ENCODE measurements around the gene FAM217A. TPM values are rescaled to one million over a fixed set of nuclear protein-coding genes. Genes with fewer than 3 reads are reported as not detected.

The FAM217A gene, protein sequence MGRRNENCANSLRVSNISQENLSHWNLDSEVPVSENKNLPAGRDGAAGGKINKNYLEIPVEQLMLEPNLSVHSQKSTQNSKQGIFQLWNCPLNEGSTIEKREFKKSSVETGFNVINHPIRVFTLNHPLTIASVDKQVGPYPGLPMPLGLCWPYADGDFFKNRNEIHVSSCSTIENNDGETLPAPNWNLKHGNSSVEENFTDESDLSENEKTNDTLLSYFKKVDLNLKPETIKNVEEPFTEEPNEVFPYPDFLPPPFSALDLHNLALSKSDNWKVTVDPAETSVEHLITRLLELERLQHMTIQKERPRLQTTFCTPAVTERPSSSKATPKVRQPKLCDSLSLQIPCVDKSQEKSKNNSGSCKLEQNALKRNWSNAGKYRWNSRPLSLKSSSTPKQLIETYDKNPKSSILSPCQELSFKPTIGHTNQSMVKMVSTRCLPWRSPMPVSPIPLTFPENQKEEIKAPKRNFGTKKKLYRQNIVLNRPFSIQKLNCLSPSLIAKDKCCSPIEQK
- not detected for total RNA-seq
- under 1 TPM in 1 of 3 donors, not detected in 2; 0.03 TPM for polyA plus RNA-seq

GRCh38 chr6:4078691-4079471 is at the start of gene FAM217A:
Gene FAM217A (minus strand): TSS chr6:4079137. CDS start chr6:4077414, 1,723 bp downstream.
- Histone ChIP-seq H3K27ac (no peak within 1 kb of the TSS), H3K36me3 (no peaks in the 10 kb centered on the region), H3K9me3 (no peaks in the 10 kb centered on the region), H3K4me1 (no peaks in the 10 kb centered on the region), H3K4me3 (peak within 1 kb of the TSS in 1 of 4 donors; percentile 20), H3K27me3 (peaks cover 0 to 19% (median 6%) of the 10 kb centered on the region in 3 donors)
- whole genome bisulfite sequencing, 2 donors, result 66 to 88% methylated on average over 91 of the region's 91 CpGs
- intact Hi-C loops (cut with DNase I), result no loop called here
- TF ChIP-seq POLR2A (IDR thresholded peaks at IDR 0.05) (no peak), CTCF (IDR thresholded peaks at IDR 0.05) (no peak), POLR2AphosphoS5 (IDR thresholded peaks at IDR 0.05) (no peak), EP300 (IDR thresholded peaks at IDR 0.05) (no peak)
- no peak for DNase-seq

- WGBS, 2 donors, result 60 to 63% methylated on average over 1 of the region's 1 CpG
- TF ChIP-seq POLR2AphosphoS5 (IDR thresholded peaks at IDR 0.05) (no peak), CTCF (IDR thresholded peaks at IDR 0.05) (no peak), POLR2A (IDR thresholded peaks at IDR 0.05) (no peak), EP300 (IDR thresholded peaks at IDR 0.05) (no peak)
- Histone ChIP-seq H3K4me3 (no peak overlapping the region), H3K9me3 (no peaks in the 10 kb centered on the region), H3K36me3 (peaks cover 33 to 94% (median 45%) of the 10 kb centered on the region in 4 donors), H3K27ac (no peak overlapping the region), H3K27me3 (no peaks in the 10 kb centered on the region), H3K4me1 (peaks cover 0 to 7% (median 0%) of the 10 kb centered on the region in 4 donors)
- intact Hi-C loops (cut with DNase I), result no loop called here
- DNase-seq, result no peak
These were observed 49.1 kb upstream of the FAM217A start for GRCh38 chr6:4128072-4128471.

- peaks cover 33 to 100% (median 52%) of the 10 kb centered on the region in 4 donors for H3K36me3 ChIP-seq
- peaks cover 0 to 7% (median 0%) of the 10 kb centered on the region in 4 donors for H3K4me1 ChIP-seq
- no peaks in the 10 kb centered on the region for H3K9me3 ChIP-seq
- intact Hi-C loops (cut with DNase I), result no loop called here
- no peak for DNase-seq
- TF ChIP-seq EP300 (IDR thresholded peaks at IDR 0.05), result no peak
- no peak for TF ChIP-seq POLR2A (IDR thresholded peaks at IDR 0.05)
- no peak for TF ChIP-seq CTCF (IDR thresholded peaks at IDR 0.05)
- TF ChIP-seq POLR2AphosphoS5 (IDR thresholded peaks at IDR 0.05), result no peak
- no peak overlapping the region for H3K27ac ChIP-seq
- 68 to 85% methylated on average over 8 of the region's 8 CpGs for WGBS, 2 donors
- no peaks in the 10 kb centered on the region for H3K27me3 ChIP-seq
- H3K4me3 ChIP-seq, result no peak overlapping the region
These were observed 47.3 kb upstream of the FAM217A start for GRCh38 chr6:4125933-4126864.

DNA sequence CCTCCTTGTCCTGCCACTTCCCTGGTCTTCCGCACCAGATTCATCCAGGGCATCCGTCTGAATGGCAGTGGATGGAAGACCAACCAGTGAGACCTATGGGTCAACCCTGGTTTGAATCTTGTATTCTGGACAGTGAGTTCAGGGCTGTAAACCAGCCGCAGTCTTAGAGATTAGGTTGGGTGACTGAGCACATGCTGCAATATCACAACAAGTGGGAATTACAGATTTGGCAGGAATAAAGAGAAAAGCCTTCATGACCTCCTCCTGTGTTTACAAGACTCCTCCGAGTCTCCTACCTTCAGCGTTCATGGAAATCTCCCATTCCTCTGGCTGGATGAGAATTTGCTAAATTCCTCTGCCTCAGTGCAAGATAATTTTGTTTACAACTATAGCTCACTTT is 46.6 kb upstream of the FAM217A start:
- H3K27me3 ChIP-seq, result no peaks in the 10 kb centered on the region
- no peak overlapping the region for H3K27ac ChIP-seq
- intact Hi-C loops (cut with DNase I), result no loop called here
- peaks cover 33 to 100% (median 51%) of the 10 kb centered on the region in 4 donors for H3K36me3 ChIP-seq
- 94 to 97% methylated on average over 5 of the region's 5 CpGs for WGBS, 2 donors
- no peak overlapping the region for H3K4me3 ChIP-seq
- TF ChIP-seq CTCF (IDR thresholded peaks at IDR 0.05) (no peak), POLR2AphosphoS5 (IDR thresholded peaks at IDR 0.05) (no peak), POLR2A (IDR thresholded peaks at IDR 0.05) (no peak), EP300 (IDR thresholded peaks at IDR 0.05) (no peak)
- no peaks in the 10 kb centered on the region for H3K9me3 ChIP-seq
- DNase-seq, result no peak
- peaks cover 0 to 7% (median 0%) of the 10 kb centered on the region in 4 donors for H3K4me1 ChIP-seq

All from sigmoid colon (tissue), 7 donors.